Stimulated activated memory B cell treated with anti-CD40 and anti-IgM and Interleukin-4, amounts not matched to agents 10 μg/mL and 1 μg/mL and 100 μg/mL, for 72 hours (primary cell): Measurements from ENCODE around the gene CRYL1.

ENCODE experiments used
- ATAC-seq: fragments of 150-1000 bp; cut with Tn5 transposase; 2 replicates; pipeline ENCODE4 v1.10.0; 2021
- H3K27ac Mint-ChIP-seq: one replicate; pipeline ENCODE4 v1.8.0; 2022; ENCODE audit warnings: mild to moderate bottlenecking, mixed read lengths
- H3K27me3 Mint-ChIP-seq: one replicate; pipeline ENCODE4 v1.8.0; 2022; ENCODE audit warnings: mixed read lengths
- H3K36me3 Mint-ChIP-seq: one replicate; pipeline ENCODE4 v1.8.0; 2022; ENCODE audit warnings: mixed read lengths
- H3K4me1 Mint-ChIP-seq: one replicate; pipeline ENCODE4 v1.8.0; 2022; ENCODE audit warnings: mixed read lengths
- H3K4me3 Mint-ChIP-seq: one replicate; pipeline ENCODE4 v1.8.0; 2022; ENCODE audit warnings: mild to moderate bottlenecking, moderate library complexity, mixed read lengths
- H3K9me3 Mint-ChIP-seq: one replicate; pipeline ENCODE4 v1.8.0; 2022; ENCODE audit warnings: mixed read lengths

CRYL1 gene

DNA sequence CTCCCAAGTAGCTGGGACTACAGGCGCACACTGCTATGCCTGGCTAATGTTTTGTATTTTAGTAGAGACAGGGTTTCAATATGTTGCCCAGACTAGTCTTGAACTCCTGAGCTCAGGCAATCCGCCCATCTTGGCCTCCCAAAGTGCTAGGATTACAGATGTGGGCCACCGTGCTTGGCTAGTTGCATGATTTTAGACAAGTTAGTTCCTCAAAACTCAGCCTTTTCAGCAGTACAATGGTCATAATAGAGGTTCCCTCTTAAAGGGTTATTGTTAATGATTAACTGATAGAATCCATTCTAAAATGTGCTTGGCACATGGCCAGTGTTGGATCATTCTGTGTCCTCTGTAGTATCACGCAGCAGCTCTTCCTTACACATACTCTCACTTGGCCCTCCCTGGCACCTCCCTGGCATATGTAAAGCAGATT lies 21.8 kb upstream of the CRYL1 start:
- peaks cover 35% of the 10 kb centered on the region for H3K4me1 Mint-ChIP-seq
- no peak overlapping the region for H3K4me3 Mint-ChIP-seq
- H3K9me3 Mint-ChIP-seq: no peaks in the 10 kb centered on the region
- no peaks in the 10 kb centered on the region for H3K27me3 Mint-ChIP-seq
- ATAC-seq: no peak
- H3K36me3 Mint-ChIP-seq: no peaks in the 10 kb centered on the region
- H3K27ac Mint-ChIP-seq: no peak overlapping the region

DNA sequence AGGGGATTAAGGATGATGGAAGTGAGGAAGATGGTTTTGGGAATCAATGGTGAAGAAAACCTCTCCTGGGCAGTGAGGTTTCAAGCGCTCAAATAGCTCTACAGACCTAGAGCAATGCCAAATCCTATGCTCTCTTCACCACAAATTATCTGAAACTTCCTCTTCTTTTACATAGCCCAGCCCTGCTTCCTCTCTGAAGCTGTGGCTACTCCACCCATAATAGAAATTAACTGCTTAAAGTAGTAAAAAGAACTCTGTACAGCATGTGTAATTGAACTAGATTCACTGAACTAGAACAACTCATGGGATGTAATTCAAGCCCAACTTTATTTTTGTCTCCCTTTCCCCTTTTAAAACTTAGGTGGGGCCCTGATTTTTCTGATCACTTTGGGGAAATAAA lies 20.9 kb upstream of the CRYL1 start:
- Mint-ChIP-seq H3K27ac (no peak overlapping the region), H3K4me1 (peaks cover 35% of the 10 kb centered on the region), H3K27me3 (no peaks in the 10 kb centered on the region), H3K36me3 (no peaks in the 10 kb centered on the region), H3K9me3 (no peaks in the 10 kb centered on the region), H3K4me3 (no peak overlapping the region)
- peak; percentile 73 for ATAC-seq

DNA sequence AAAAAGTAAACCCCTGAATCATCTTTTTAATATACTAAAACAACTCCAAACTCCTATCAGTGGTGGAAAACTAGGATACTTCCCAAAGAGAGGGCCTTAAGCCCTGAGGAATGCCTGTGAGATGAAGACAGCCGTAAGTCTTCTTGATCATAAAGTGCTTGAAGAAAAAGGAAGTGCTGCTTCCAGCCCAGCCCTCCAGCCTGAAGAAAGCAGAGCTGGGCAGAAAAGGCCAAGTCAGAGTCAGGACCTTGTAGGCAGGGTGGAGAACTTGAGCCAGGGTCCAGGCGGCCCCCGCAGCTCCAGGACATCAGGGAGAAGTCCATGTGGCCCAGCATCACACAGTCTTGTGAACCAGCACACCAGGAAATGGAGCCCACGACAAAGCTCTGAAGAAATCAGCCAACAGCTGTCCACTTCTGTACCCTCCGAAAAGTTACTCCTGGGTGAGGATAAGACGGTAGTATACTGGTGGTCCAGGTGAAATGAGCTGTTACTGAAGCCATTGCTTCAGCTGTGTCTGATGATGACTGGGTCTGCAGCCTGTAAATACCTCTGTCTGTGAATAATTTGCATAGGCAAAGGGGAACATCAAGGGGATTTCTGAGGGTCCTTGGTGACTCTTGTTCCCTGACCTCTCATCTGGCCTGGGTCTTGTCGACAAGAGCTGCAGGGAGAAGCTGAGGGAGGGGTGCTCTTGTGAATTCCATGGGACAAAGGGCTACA lies 18.7 kb upstream of the CRYL1 start:
- H3K4me1 Mint-ChIP-seq: peaks cover 35% of the 10 kb centered on the region
- ATAC-seq: peak; percentile 75
- H3K9me3 Mint-ChIP-seq: no peaks in the 10 kb centered on the region
- H3K27ac Mint-ChIP-seq: peak overlapping the region; percentile 99
- H3K36me3 Mint-ChIP-seq: no peaks in the 10 kb centered on the region
- H3K4me3 Mint-ChIP-seq: peak overlapping the region; percentile 80
- H3K27me3 Mint-ChIP-seq: no peaks in the 10 kb centered on the region

DNA sequence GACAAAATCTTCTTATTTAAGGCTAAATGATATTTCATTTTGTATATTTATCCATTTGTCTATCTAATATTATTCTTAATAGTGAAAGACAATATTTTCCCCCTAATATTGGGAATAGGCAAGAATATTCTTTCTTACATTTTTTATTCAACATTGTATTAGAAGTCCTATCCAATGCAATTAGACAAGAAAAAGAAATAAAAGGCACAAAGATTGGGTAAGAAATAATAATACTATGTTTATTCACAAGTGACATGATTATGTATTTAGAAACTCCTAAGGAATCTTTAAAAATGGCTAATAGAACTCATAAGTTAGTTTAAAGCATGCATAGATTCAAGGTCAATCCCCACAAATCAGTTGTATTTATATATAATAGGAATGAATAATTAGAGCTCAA lies 11.3 kb upstream of the CRYL1 start:
- H3K27ac Mint-ChIP-seq: no peak overlapping the region
- H3K27me3 Mint-ChIP-seq: no peaks in the 10 kb centered on the region
- no peaks in the 10 kb centered on the region for H3K36me3 Mint-ChIP-seq
- H3K4me1 Mint-ChIP-seq: no peaks in the 10 kb centered on the region
- ATAC-seq: no peak
- H3K4me3 Mint-ChIP-seq: no peak overlapping the region
- peaks cover 3% of the 10 kb centered on the region for H3K9me3 Mint-ChIP-seq

DNA sequence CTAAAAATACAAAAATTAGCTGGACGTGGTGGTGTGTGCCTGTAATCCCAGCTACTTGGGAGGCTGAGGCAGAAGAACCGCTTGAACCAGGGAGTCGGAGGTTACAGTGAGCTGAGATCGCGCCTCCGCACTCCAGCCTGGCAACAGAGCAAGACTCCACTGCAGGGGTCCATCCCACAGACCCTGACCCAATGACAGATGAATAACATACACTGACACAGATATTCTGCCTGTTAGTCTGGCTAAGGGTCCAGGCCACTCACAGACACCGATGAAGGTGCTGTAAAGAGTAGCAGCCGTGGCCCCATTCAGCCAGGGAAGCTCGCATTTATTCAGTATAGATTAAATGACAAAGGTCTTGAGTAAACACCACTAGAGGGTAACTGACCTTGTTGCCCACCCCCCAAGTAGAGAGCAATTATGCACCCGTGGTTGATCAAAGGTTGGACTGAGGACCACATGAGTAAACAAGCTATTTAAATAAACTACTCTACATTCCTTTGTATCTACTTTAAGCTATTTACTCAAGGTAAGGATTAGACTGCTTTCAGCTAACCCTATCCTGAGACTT lies 8.5 kb upstream of the CRYL1 start:
- Mint-ChIP-seq H3K36me3 (no peaks in the 10 kb centered on the region), H3K27ac (no peak overlapping the region), H3K4me1 (no peaks in the 10 kb centered on the region), H3K4me3 (no peak overlapping the region), H3K27me3 (no peaks in the 10 kb centered on the region), H3K9me3 (peaks cover 3% of the 10 kb centered on the region)
- no peak for ATAC-seq

DNA sequence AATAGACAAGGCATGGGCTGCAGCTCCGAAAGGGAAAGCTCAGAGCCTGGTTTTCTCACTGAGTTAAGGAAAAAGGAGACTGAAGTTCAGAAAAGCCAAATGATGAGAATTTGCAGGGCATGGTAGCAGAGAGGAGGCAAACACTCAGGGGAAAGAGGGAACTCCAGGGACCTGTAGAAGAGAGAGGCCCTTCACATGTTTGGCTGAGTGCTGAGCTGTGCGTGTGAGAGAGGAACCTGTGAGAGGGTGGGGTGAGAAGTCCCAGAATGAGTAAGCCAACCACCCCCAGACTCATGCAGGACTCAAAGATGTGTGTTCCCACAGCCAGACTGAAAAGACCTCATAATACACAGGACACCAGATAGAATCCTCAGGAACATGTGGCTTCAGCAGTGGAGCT lies 2.8 kb upstream of the CRYL1 start:
- ATAC-seq: no peak
- H3K36me3 Mint-ChIP-seq: no peaks in the 10 kb centered on the region
- peaks cover 18% of the 10 kb centered on the region for H3K4me1 Mint-ChIP-seq
- H3K4me3 Mint-ChIP-seq: no peak overlapping the region
- H3K27me3 Mint-ChIP-seq: no peaks in the 10 kb centered on the region
- no peak overlapping the region for H3K27ac Mint-ChIP-seq
- H3K9me3 Mint-ChIP-seq: no peaks in the 10 kb centered on the region

DNA sequence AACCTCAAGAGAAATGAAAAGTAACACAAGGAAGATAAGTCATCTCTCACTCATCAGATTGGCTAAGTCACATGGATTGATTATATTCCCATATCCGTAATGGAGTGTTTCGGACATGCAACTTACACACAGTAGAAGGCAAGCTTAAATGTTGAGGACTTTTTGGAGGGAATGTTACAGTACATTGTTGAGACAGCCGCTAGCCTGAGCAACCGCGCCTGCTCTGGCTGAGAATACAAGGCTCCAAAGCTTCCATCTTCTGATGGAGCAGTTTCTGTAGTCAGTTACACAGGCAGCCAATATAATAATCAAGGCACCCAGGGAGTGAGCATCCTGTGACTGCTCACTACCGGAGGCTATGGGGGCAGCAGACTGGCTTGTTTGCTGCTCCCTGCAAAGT lies 1.0 kb upstream of the CRYL1 start:
- Mint-ChIP-seq H3K9me3 (no peaks in the 10 kb centered on the region), H3K27me3 (no peaks in the 10 kb centered on the region), H3K4me3 (peak overlapping the region; percentile 76), H3K27ac (peak overlapping the region; percentile 48), H3K36me3 (no peaks in the 10 kb centered on the region), H3K4me1 (peaks cover 18% of the 10 kb centered on the region)
- no peak for ATAC-seq

DNA sequence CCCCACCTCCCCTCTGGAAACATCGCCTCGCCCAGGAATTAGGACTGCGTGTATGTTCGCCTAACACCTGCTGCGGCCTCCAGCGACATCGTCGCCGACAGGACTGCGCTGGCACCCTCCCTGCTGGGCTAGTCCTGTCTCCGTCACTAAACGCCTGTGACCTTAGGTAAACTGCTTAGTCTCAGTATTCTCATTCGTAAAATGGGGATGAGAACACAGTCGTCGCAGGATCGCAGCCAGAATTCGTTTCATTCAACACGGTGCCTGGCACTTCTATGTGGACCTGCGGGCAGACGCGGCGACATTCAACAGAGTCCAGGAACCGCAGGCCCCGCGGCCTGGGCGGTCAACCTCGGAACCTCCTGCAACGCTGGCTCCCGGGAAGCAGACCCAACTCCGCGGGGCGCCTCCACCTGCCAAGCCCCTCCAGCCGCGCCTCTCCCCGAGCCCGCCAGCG lies 485 bp downstream of the CRYL1 start:
- H3K27me3 Mint-ChIP-seq: no peaks in the 10 kb centered on the region
- peak; percentile 18 for ATAC-seq
- H3K9me3 Mint-ChIP-seq: no peaks in the 10 kb centered on the region
- peak overlapping the region; percentile 31 for H3K27ac Mint-ChIP-seq
- H3K4me3 Mint-ChIP-seq: peak overlapping the region; percentile 76
- H3K36me3 Mint-ChIP-seq: no peaks in the 10 kb centered on the region
- H3K4me1 Mint-ChIP-seq: peaks cover 20% of the 10 kb centered on the region

DNA sequence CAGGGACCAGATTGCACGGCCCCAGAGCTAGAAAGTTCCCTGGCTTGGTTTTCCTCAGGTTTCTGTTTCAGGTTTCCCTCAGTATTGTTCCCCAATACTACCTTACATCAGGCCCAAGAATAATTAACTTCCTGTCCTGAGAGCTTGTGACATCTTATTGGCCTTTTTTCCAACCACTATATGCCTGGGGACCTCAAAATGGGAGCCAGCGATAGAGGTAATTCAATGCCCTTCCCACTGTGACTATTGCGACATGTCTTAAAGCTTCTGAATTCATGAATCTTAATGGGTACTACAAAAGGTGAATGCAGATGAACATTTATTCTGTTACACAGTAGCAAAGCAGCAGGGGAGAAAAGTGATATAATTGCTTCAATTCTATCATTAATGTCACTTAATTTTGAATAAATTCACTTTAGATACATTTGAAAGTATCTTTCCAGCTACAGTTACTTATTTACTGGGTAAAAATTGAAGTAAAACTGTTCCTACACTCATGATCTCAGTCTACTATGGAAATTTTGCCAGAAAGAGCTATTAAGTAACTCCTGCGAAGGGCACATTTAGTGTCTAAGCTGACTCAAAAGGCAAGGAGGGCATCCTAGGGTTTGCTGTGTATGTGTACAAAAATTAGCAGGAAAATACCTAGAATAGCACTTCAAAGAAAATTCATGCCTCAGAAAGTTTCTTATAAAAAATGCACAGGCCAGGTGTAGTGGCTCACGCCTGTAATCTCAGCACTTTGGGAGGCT lies 4.1 kb downstream of the CRYL1 start:
- ATAC-seq: no peak
- Mint-ChIP-seq H3K36me3 (no peaks in the 10 kb centered on the region), H3K27me3 (no peaks in the 10 kb centered on the region), H3K4me3 (no peak overlapping the region), H3K27ac (no peak overlapping the region), H3K9me3 (no peaks in the 10 kb centered on the region), H3K4me1 (peaks cover 23% of the 10 kb centered on the region)

DNA sequence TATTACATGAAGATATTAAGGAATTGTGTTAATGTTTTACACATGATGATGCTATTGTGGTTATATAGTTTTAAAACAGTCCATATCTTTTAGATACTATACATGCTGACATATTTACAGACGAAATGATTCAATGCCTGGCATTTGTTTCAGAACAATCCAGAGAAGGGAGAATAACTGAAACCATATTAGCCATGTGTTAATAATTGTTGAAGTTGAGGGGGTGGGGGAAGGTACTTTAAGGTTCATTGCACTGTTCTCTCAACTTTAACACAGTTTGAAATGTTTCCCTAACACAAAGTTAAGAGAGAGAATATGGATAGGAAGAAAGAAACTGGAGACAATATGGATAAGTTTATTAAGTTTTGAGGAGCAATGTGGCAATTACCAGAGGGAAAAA lies 5.8 kb downstream of the CRYL1 start:
- H3K27ac Mint-ChIP-seq: no peak overlapping the region
- H3K9me3 Mint-ChIP-seq: no peaks in the 10 kb centered on the region
- H3K4me1 Mint-ChIP-seq: peaks cover 13% of the 10 kb centered on the region
- no peak for ATAC-seq
- H3K27me3 Mint-ChIP-seq: no peaks in the 10 kb centered on the region
- H3K36me3 Mint-ChIP-seq: no peaks in the 10 kb centered on the region
- H3K4me3 Mint-ChIP-seq: no peak overlapping the region

DNA sequence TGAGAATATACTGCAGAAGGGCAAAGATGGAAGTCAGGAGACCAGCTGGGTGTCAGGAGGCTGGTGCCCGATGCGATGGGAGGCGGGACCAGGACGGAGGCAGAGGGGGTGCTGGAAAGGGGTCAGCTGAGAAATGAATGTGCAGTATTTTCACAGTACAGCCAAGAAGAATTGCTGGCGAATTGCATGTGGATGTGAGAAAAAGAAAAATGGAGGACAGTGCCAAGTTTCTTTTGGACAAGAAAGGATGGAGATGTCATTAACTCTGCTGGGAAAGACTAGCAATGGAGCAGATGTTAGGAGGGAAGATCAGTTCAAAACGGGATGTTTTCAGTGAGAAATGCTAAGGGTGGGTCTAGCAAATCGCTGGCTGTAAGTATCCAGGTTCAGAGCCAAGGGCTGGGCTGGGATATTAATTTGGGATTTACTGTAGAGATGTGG lies 7.0 kb downstream of the CRYL1 start:
- Mint-ChIP-seq H3K4me3 (no peak overlapping the region), H3K9me3 (no peaks in the 10 kb centered on the region), H3K27me3 (no peaks in the 10 kb centered on the region)

DNA sequence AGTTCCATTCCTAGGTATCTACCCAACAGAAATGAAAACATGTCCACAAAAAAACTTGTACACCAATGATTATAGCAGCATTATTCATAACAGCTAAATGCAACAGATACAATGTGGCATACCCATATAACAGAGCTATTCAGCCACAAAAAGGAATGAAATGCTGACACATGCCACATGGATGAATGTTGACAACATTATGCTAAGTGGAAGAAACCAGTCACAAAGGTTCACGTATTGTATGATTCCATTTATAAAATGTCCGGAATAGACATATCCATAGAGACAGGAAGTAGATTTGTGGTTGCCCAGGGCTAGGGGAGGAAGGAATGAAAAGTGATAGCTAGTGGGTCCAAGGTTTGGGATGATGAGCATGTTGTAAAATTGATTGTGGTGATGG lies 10.8 kb downstream of the CRYL1 start:
- no peak for ATAC-seq
- H3K9me3 Mint-ChIP-seq: no peaks in the 10 kb centered on the region
- H3K27ac Mint-ChIP-seq: no peak overlapping the region
- H3K27me3 Mint-ChIP-seq: no peaks in the 10 kb centered on the region
- H3K4me1 Mint-ChIP-seq: peaks cover 2% of the 10 kb centered on the region
- no peak overlapping the region for H3K4me3 Mint-ChIP-seq
- peaks cover 19% of the 10 kb centered on the region for H3K36me3 Mint-ChIP-seq

More for the DNA sequence above, 7.0 kb downstream of the CRYL1 start:
- ATAC-seq: no peak
- peaks cover 6% of the 10 kb centered on the region for H3K4me1 Mint-ChIP-seq
- no peaks in the 10 kb centered on the region for H3K36me3 Mint-ChIP-seq
- H3K27ac Mint-ChIP-seq: no peak overlapping the region

DNA sequence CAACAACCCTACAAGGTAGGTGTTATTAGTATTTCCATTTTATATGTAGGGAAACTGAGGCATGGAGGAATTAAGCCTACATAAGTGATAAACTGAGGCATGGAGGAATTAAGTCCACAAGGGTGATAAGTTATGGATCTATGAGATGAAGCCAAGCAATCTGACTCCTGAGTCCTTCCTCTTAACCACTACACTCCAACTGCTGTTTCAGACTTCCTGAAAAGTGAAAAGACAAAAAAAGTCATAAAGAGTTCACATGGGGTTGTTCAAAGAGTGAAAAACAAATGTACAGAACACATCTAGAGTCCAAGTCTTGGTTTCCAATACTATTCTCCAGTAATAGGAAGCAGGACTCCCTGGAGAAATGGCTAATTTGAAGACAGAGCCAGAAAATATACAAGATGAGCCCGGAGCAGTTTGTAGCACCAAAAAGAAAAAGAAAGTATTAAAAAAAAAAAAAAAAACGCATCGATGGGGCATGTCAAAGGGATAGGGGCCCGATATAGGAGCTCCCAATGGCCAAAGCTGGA lies 12.1 kb downstream of the CRYL1 start:
- Mint-ChIP-seq H3K4me1 (no peaks in the 10 kb centered on the region), H3K9me3 (no peaks in the 10 kb centered on the region), H3K4me3 (no peak overlapping the region), H3K36me3 (peaks cover 24% of the 10 kb centered on the region), H3K27me3 (no peaks in the 10 kb centered on the region), H3K27ac (no peak overlapping the region)
- ATAC-seq: no peak

DNA sequence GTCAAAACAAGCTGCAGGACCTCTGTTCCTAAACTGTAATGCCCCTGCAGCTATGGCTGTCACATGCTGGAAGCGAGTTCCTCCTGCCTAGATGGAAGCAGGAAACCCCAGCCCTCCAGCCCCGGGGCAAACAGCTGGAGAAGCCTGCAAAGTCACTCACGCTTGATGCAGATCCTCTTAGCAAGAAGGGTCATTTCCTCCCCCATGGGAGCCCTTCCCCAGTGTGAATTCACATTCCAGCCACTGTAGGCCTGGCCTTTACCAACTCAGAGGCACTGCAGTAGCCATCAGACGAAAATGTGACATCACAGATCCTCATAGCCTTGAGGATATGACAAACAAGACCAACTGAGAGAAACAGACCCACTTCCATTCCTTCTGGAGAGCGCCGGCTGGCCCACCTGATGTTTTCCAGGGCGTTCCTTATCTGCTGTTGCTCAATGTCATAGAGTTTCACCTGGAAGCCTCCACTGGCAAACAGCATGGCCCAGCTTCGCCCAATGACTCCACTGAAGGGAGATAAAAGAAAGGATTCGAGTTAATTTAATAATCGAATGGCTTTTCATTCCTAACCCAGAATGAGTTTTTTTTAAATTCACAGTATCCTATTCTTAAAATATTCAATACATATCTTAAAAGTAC lies 13.5 kb downstream of the CRYL1 start:
- Mint-ChIP-seq H3K27ac (no peak overlapping the region), H3K9me3 (no peaks in the 10 kb centered on the region), H3K36me3 (peaks cover 24% of the 10 kb centered on the region), H3K4me1 (no peaks in the 10 kb centered on the region), H3K27me3 (no peaks in the 10 kb centered on the region), H3K4me3 (no peak overlapping the region)
- no peak for ATAC-seq

DNA sequence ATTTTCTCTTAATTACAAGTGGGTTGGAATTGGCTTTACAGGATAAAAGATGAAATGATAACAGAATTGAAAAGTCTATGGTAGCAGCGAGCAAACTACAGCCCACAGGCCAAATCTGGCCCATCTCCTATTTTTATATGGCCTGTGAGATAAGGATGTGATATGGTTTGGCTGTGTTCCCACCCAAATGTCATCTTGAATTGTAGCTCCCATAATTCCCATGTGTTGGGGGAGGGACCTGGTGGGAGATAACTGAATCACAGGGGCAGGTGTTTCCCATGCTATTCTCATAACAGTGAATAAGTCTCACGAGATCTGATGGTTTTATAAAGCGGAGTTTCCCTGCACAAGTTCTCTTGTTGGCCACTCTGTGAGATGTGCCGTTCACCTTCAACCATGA lies 19.0 kb downstream of the CRYL1 start:
- H3K36me3 Mint-ChIP-seq: peaks cover 19% of the 10 kb centered on the region
- no peak for ATAC-seq
- H3K27me3 Mint-ChIP-seq: no peaks in the 10 kb centered on the region
- H3K9me3 Mint-ChIP-seq: no peaks in the 10 kb centered on the region
- no peaks in the 10 kb centered on the region for H3K4me1 Mint-ChIP-seq
- H3K4me3 Mint-ChIP-seq: no peak overlapping the region
- no peak overlapping the region for H3K27ac Mint-ChIP-seq
